HepG2 (cell line): ENCODE results near the gene JTB. TPM values are rescaled to one million over a fixed set of nuclear protein-coding genes. Genes with fewer than 3 reads are reported as not detected.

Source experiments
- KDM3A ChIP-seq: IDR thresholded peaks from 2 replicates; pipeline ENCODE4 v1.6.1; 2018; ENCODE audit warnings: low read depth, missing compliant biosample characterization
- REXO4 ChIP-seq: sonication (generic); formaldehyde crosslinking; IDR thresholded peaks from 2 replicates; pipeline ENCODE4 v1.8.0; 2022; ENCODE audit warnings: missing genetic modification reagents, mild to moderate bottlenecking, borderline replicate concordance
- ZNF136 ChIP-seq: sonication (generic); formaldehyde crosslinking; IDR thresholded peaks from 2 replicates; pipeline ENCODE4 v1.8.1; 2022; ENCODE audit warnings: low read depth, mild to moderate bottlenecking, moderate library complexity, missing genetic modification reagents
- polyA plus RNA-seq, 8 experiments: library from polyadenylated mRNA; depleted of rRNA in 3 of 8; stranded (reverse) in 7 of 8; unstranded in 1 of 8; fragments of >200 nt; fragmentation: Illumina TruSeq in 4 of 8; extraction: Trizol in 4 of 8; gene quantifications; 2 replicates each; pipeline versions ENCODE4 v1.2.1 to v1.2.3, GENCODE V29; 2011 to 2016; ENCODE audit warnings: low read depth in 4 of 8, missing spikeins in 1 of 8, mixed read lengths in 1 of 8; ENCODE audit not compliant: insufficient read depth in 1 of 8
- total RNA-seq, 5 experiments: library from RNA; depleted of rRNA; stranded (reverse); fragments of >200 nt; fragmentation: Illumina TruSeq; extraction: Trizol; gene quantifications; 2 replicates each; pipeline ENCODE4 v1.2.3, GENCODE V29; 2016; ENCODE audit warnings: low read depth in 1 of 5
- TF ChIP-seq, protein P1 (sequence below): sonication (generic); formaldehyde crosslinking; IDR thresholded peaks from 2 replicates; pipeline ENCODE4 v1.5.0; 2020; ENCODE audit warnings: mild to moderate bottlenecking, missing genetic modification reagents
- TF ChIP-seq, protein P2 (sequence below): IDR thresholded peaks from 2 replicates; pipeline ENCODE4 v1.6.1; 2016; ENCODE audit warnings: low read depth
- TF ChIP-seq, protein P3 (sequence below): sonication (generic); formaldehyde crosslinking; IDR thresholded peaks from 2 replicates; pipeline ENCODE4 v1.8.1; 2023; ENCODE audit warnings: mild to moderate bottlenecking, missing genetic modification reagents, borderline replicate concordance
- TF ChIP-seq, protein P4 (sequence below): sonication (generic); formaldehyde crosslinking; IDR thresholded peaks from 2 replicates; pipeline ENCODE4 v1.4.0; 2020; ENCODE audit warnings: missing genetic modification reagents, borderline replicate concordance
- TF ChIP-seq, protein P5 (sequence below): sonication (generic); formaldehyde crosslinking; IDR thresholded peaks from 2 replicates; pipeline ENCODE4 v1.4.0; 2020; ENCODE audit warnings: missing genetic modification reagents
- TF ChIP-seq, protein P6 (sequence below): sonication (generic); formaldehyde crosslinking; IDR thresholded peaks from 2 replicates; pipeline ENCODE4 v1.4.0; 2020; ENCODE audit warnings: missing genetic modification reagents, borderline replicate concordance
- TF ChIP-seq, protein P7 (sequence below): sonication (generic); formaldehyde crosslinking; IDR thresholded peaks from 2 replicates; pipeline ENCODE4 v1.8.0; 2022; ENCODE audit warnings: missing genetic modification reagents, mild to moderate bottlenecking, moderate library complexity, borderline replicate concordance

The JTB gene
- total and polyA plus RNA-seq, 2 of the 13 experiments (the other 11 are each of a cell fraction or from before 2014, with no cell fraction given), result 96.7 to 99.2 TPM

DNA sequence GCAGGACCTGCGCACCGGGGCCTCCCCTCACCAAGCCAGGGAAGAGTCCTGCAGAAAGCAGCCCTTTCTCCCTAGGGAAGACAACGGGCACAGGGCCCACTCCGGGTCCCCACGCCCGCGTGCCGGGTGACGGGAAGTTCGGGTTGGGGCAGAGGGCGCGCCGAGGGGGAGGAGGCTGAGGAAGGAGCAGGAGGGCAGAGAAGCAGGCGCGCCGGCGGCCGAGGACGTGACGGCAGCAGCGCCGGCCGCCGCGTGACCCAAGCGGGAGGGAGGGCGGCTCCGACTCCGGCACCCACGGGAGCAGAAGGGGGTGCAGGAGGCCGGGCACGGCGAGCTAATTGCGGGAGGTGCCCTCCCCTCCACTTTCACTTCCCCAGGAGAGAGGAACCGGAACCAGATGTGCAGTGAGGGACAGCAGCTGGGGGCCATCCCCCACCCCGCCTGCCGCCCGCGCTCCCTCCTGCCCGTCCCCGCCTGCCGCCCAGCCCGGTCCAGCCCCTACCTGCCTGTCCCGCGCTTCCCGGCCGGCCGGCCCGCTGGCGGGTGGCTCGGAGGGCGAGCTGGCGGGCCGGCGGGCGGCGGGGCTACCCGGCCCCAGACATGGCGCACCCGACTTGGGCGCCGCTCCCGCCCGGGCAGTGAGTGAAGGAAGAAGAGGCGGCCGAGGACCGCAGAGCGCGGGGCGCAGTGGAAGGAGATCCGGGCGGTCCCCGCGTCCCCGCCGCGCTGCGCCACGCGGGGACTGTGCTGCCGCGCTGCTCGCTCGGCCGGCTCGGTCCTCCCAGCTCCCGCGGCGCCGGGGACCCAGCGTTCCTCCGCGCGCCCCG is 31.5 kb downstream of the JTB start (continued):
- TF ChIP-seq, protein P1, sequence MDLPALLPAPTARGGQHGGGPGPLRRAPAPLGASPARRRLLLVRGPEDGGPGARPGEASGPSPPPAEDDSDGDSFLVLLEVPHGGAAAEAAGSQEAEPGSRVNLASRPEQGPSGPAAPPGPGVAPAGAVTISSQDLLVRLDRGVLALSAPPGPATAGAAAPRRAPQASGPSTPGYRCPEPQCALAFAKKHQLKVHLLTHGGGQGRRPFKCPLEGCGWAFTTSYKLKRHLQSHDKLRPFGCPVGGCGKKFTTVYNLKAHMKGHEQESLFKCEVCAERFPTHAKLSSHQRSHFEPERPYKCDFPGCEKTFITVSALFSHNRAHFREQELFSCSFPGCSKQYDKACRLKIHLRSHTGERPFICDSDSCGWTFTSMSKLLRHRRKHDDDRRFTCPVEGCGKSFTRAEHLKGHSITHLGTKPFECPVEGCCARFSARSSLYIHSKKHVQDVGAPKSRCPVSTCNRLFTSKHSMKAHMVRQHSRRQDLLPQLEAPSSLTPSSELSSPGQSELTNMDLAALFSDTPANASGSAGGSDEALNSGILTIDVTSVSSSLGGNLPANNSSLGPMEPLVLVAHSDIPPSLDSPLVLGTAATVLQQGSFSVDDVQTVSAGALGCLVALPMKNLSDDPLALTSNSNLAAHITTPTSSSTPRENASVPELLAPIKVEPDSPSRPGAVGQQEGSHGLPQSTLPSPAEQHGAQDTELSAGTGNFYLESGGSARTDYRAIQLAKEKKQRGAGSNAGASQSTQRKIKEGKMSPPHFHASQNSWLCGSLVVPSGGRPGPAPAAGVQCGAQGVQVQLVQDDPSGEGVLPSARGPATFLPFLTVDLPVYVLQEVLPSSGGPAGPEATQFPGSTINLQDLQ (CRISPR knock-in tag), result no peak
- TF ChIP-seq, protein P2, sequence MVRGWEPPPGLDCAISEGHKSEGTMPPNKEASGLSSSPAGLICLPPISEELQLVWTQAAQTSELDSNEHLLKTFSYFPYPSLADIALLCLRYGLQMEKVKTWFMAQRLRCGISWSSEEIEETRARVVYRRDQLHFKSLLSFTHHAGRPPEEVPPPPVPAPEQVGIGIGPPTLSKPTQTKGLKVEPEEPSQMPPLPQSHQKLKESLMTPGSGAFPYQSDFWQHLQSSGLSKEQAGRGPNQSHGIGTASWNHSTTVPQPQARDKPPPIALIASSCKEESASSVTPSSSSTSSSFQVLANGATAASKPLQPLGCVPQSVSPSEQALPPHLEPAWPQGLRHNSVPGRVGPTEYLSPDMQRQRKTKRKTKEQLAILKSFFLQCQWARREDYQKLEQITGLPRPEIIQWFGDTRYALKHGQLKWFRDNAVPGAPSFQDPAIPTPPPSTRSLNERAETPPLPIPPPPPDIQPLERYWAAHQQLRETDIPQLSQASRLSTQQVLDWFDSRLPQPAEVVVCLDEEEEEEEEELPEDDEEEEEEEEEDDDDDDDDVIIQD (CRISPR knock-in tag), result no peak
- TF ChIP-seq, protein P3, sequence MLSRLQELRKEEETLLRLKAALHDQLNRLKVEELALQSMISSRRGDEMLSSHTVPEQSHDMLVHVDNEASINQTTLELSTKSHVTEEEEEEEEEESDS (CRISPR knock-in tag), result no peak
- TF ChIP-seq, protein P4, sequence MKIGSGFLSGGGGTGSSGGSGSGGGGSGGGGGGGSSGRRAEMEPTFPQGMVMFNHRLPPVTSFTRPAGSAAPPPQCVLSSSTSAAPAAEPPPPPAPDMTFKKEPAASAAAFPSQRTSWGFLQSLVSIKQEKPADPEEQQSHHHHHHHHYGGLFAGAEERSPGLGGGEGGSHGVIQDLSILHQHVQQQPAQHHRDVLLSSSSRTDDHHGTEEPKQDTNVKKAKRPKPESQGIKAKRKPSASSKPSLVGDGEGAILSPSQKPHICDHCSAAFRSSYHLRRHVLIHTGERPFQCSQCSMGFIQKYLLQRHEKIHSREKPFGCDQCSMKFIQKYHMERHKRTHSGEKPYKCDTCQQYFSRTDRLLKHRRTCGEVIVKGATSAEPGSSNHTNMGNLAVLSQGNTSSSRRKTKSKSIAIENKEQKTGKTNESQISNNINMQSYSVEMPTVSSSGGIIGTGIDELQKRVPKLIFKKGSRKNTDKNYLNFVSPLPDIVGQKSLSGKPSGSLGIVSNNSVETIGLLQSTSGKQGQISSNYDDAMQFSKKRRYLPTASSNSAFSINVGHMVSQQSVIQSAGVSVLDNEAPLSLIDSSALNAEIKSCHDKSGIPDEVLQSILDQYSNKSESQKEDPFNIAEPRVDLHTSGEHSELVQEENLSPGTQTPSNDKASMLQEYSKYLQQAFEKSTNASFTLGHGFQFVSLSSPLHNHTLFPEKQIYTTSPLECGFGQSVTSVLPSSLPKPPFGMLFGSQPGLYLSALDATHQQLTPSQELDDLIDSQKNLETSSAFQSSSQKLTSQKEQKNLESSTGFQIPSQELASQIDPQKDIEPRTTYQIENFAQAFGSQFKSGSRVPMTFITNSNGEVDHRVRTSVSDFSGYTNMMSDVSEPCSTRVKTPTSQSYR, result no peak
- TF ChIP-seq REXO4 (CRISPR knock-in tag) (no peak), KDM3A (CRISPR knock-in tag) (no peak), ZNF136 (no peak)
- TF ChIP-seq, protein P5, sequence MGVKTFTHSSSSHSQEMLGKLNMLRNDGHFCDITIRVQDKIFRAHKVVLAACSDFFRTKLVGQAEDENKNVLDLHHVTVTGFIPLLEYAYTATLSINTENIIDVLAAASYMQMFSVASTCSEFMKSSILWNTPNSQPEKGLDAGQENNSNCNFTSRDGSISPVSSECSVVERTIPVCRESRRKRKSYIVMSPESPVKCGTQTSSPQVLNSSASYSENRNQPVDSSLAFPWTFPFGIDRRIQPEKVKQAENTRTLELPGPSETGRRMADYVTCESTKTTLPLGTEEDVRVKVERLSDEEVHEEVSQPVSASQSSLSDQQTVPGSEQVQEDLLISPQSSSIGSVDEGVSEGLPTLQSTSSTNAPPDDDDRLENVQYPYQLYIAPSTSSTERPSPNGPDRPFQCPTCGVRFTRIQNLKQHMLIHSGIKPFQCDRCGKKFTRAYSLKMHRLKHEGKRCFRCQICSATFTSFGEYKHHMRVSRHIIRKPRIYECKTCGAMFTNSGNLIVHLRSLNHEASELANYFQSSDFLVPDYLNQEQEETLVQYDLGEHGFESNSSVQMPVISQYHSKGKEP, result no peak
- TF ChIP-seq, protein P6, sequence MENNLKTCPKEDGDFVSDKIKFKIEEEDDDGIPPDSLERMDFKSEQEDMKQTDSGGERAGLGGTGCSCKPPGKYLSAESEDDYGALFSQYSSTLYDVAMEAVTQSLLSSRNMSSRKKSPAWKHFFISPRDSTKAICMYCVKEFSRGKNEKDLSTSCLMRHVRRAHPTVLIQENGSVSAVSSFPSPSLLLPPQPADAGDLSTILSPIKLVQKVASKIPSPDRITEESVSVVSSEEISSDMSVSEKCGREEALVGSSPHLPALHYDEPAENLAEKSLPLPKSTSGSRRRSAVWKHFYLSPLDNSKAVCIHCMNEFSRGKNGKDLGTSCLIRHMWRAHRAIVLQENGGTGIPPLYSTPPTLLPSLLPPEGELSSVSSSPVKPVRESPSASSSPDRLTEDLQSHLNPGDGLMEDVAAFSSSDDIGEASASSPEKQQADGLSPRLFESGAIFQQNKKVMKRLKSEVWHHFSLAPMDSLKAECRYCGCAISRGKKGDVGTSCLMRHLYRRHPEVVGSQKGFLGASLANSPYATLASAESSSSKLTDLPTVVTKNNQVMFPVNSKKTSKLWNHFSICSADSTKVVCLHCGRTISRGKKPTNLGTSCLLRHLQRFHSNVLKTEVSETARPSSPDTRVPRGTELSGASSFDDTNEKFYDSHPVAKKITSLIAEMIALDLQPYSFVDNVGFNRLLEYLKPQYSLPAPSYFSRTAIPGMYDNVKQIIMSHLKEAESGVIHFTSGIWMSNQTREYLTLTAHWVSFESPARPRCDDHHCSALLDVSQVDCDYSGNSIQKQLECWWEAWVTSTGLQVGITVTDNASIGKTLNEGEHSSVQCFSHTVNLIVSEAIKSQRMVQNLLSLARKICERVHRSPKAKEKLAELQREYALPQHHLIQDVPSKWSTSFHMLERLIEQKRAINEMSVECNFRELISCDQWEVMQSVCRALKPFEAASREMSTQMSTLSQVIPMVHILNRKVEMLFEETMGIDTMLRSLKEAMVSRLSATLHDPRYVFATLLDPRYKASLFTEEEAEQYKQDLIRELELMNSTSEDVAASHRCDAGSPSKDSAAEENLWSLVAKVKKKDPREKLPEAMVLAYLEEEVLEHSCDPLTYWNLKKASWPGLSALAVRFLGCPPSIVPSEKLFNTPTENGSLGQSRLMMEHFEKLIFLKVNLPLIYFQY (CRISPR knock-in tag), result no peak
- TF ChIP-seq, protein P7, sequence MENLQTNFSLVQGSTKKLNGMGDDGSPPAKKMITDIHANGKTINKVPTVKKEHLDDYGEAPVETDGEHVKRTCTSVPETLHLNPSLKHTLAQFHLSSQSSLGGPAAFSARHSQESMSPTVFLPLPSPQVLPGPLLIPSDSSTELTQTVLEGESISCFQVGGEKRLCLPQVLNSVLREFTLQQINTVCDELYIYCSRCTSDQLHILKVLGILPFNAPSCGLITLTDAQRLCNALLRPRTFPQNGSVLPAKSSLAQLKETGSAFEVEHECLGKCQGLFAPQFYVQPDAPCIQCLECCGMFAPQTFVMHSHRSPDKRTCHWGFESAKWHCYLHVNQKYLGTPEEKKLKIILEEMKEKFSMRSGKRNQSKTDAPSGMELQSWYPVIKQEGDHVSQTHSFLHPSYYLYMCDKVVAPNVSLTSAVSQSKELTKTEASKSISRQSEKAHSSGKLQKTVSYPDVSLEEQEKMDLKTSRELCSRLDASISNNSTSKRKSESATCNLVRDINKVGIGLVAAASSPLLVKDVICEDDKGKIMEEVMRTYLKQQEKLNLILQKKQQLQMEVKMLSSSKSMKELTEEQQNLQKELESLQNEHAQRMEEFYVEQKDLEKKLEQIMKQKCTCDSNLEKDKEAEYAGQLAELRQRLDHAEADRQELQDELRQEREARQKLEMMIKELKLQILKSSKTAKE (CRISPR knock-in tag), result peak; percentile 69
